Sigmoid colon (tissue), 7 donors: ENCODE results near the gene TRIM23. TPM values are rescaled to one million over a fixed set of nuclear protein-coding genes. Genes with fewer than 3 reads are reported as not detected.

Experiments
- DNase-seq: peaks from one replicate; pipeline ENCODE4 v3.0.0-alpha.2; 2019
- H3K27ac ChIP-seq, 4 donors: fragments of 200-600 bp; sonication (generic); one replicate each; pipeline ENCODE4 v1.5.1; 2016 to 2019; ENCODE audit warnings: mild to moderate bottlenecking in 1 of 4
- H3K27me3 ChIP-seq, 3 donors: fragments of 200-600 bp; sonication (generic); one replicate each; pipeline ENCODE4 v1.5.1; 2019; ENCODE audit warnings: mild to moderate bottlenecking in 1 of 3
- H3K36me3 ChIP-seq, 4 donors: fragments of 200-600 bp; sonication (generic); one replicate each; pipeline ENCODE4 v1.5.1; 2016 to 2019
- H3K4me1 ChIP-seq, 4 donors: fragments of 200-600 bp; sonication (generic); one replicate each; pipeline ENCODE4 v1.5.1; 2017 to 2019
- H3K4me3 ChIP-seq, 4 donors: fragments of 200-600 bp; sonication (generic); one replicate each; pipeline ENCODE4 v1.5.1; 2017 to 2019; ENCODE audit warnings: mild to moderate bottlenecking in 2 of 4, moderate library complexity in 1 of 4
- H3K9me3 ChIP-seq, 4 donors: fragments of 200-600 bp in 3 of 4; sonication (generic) in 3 of 4; one replicate each; pipeline versions ENCODE4 v1.5.1 to v1.6.1; 2013 to 2019
- CTCF ChIP-seq, 4 experiments: fragments of 450-650 bp in 3 of 4; fragments of 200-600 bp in 1 of 4; IDR thresholded peaks; one replicate each; pipeline ENCODE4 v1.5.1; 2016 to 2019; ENCODE audit warnings: antibody characterized with exemption in 4 of 4, mild to moderate bottlenecking in 3 of 4, moderate library complexity in 2 of 4
- EP300 ChIP-seq, 4 donors: sonication (generic); formaldehyde crosslinking; IDR thresholded peaks; one replicate each; pipeline ENCODE4 v1.6.1; 2017; ENCODE audit warnings: antibody characterized with exemption in 4 of 4
- POLR2A ChIP-seq, 2 donors: fragments of 450-650 bp; IDR thresholded peaks; one replicate each; pipeline ENCODE4 v1.6.1; 2016; ENCODE audit warnings: antibody characterized with exemption in 2 of 2, mild to moderate bottlenecking in 2 of 2, moderate library complexity in 2 of 2
- POLR2AphosphoS5 ChIP-seq, 4 donors: sonication (generic); formaldehyde crosslinking; IDR thresholded peaks; one replicate each; pipeline ENCODE4 v1.6.1; 2017; ENCODE audit warnings: antibody characterized with exemption in 4 of 4
- WGBS, 2 donors: extraction: QIAGEN DNeasy Blood & Tissue Kit; methylation state at CpG; one replicate each; pipeline ENCODE4 v1.1.7; 2013; 5-methylcytosine and 5-hydroxymethylcytosine counted together
- intact Hi-C: fragments of 100-400 bp; cut with DNase I; formaldehyde crosslinking; loops from one replicate; pipeline ENCODE4 v1.15.1; 2023
- polyA plus RNA-seq, 3 donors: library from polyadenylated mRNA; stranded (reverse); fragments of 200-250 nt; gene quantifications; one replicate each; pipeline ENCODE4 v1.2.3, GENCODE V29; 2013
- total RNA-seq, 4 donors: library from RNA; depleted of rRNA; stranded (reverse); fragments of >200 nt; gene quantifications; one replicate each; pipeline ENCODE4 v1.1.0, GENCODE V29; 2016
- donor health status: healthy with polysubstance abuse.
- donor health status: Bipolar disorder and iron deficiency.
- donor health status: healthy.

The TRIM23 gene
- total and polyA plus RNA-seq, 7 donors = 2.1 to 25.7 (median 14.1) TPM

GRCh38 chr5:65556718-65557117 lies 67.4 kb downstream of the TRIM23 start:
- Histone ChIP-seq H3K4me1 (no peaks in the 10 kb centered on the region), H3K27ac (no peak overlapping the region), H3K9me3 (no peaks in the 10 kb centered on the region), H3K36me3 (no peaks in the 10 kb centered on the region), H3K4me3 (no peak overlapping the region), H3K27me3 (no peaks in the 10 kb centered on the region)
- DNase-seq = no peak
- intact Hi-C loops = no loop called here
- TF ChIP-seq POLR2A (IDR thresholded peaks at IDR 0.05) (no peak), CTCF (IDR thresholded peaks at IDR 0.05) (no peak), EP300 (IDR thresholded peaks at IDR 0.05) (no peak), POLR2AphosphoS5 (IDR thresholded peaks at IDR 0.05) (no peak)
- 87 to 90% methylated on average over 3 of the region's 3 CpGs for WGBS, 2 donors

GRCh38 chr5:65556181-65556580 lies 68.0 kb downstream of the TRIM23 start:
- H3K36me3 ChIP-seq = no peaks in the 10 kb centered on the region
- intact Hi-C loops = no loop called here
- 69 to 90% methylated on average over 2 of the region's 2 CpGs for WGBS, 2 donors

GRCh38 chr5:65555287-65555686 lies 68.8 kb downstream of the TRIM23 start:
- Histone ChIP-seq H3K27me3 (no peaks in the 10 kb centered on the region), H3K4me1 (no peaks in the 10 kb centered on the region), H3K4me3 (no peak overlapping the region), H3K27ac (no peak overlapping the region), H3K9me3 (no peaks in the 10 kb centered on the region), H3K36me3 (no peaks in the 10 kb centered on the region)
- TF ChIP-seq POLR2AphosphoS5 (IDR thresholded peaks at IDR 0.05) (no peak), EP300 (IDR thresholded peaks at IDR 0.05) (no peak), POLR2A (IDR thresholded peaks at IDR 0.05) (no peak), CTCF (IDR thresholded peaks at IDR 0.05) (no peak)
- DNase-seq = no peak
- intact Hi-C loops = no loop called here

More at GRCh38 chr5:65556181-65556580, 68.0 kb downstream of the TRIM23 start:
- Histone ChIP-seq H3K4me1 (no peaks in the 10 kb centered on the region), H3K27me3 (no peaks in the 10 kb centered on the region), H3K9me3 (no peaks in the 10 kb centered on the region), H3K4me3 (no peak overlapping the region), H3K27ac (no peak overlapping the region)
- TF ChIP-seq POLR2AphosphoS5 (IDR thresholded peaks at IDR 0.05) (no peak), EP300 (IDR thresholded peaks at IDR 0.05) (no peak), POLR2A (IDR thresholded peaks at IDR 0.05) (no peak), CTCF (IDR thresholded peaks at IDR 0.05) (no peak)
- DNase-seq = no peak

GRCh38 chr5:65553941-65554340 lies 70.2 kb downstream of the TRIM23 start:
- Histone ChIP-seq H3K27ac (no peak overlapping the region), H3K36me3 (no peaks in the 10 kb centered on the region), H3K4me3 (no peak overlapping the region), H3K27me3 (no peaks in the 10 kb centered on the region), H3K4me1 (no peaks in the 10 kb centered on the region), H3K9me3 (no peaks in the 10 kb centered on the region)
- DNase-seq = no peak
- WGBS, 2 donors = 86% methylated on average over 5 of the region's 5 CpGs
- intact Hi-C loops = no loop called here
- TF ChIP-seq EP300 (IDR thresholded peaks at IDR 0.05) = no peak
- TF ChIP-seq POLR2A (IDR thresholded peaks at IDR 0.05) = no peak
- no peak for TF ChIP-seq CTCF (IDR thresholded peaks at IDR 0.05)

GRCh38 chr5:65548281-65548680 lies 75.9 kb downstream of the TRIM23 start:
- Histone ChIP-seq H3K4me1 (no peaks in the 10 kb centered on the region), H3K27me3 (no peaks in the 10 kb centered on the region), H3K4me3 (no peak overlapping the region), H3K9me3 (no peaks in the 10 kb centered on the region), H3K27ac (no peak overlapping the region), H3K36me3 (no peaks in the 10 kb centered on the region)
- 88 to 93% methylated on average over 7 of the region's 7 CpGs for WGBS, 2 donors
- TF ChIP-seq EP300 (IDR thresholded peaks at IDR 0.05) = no peak
- intact Hi-C loops = no loop called here
- no peak for DNase-seq
